Endothelial cell of umbilical vein (primary cell): ENCODE results near the gene FANCC. TPM values are rescaled to one million over a fixed set of nuclear protein-coding genes. Genes with fewer than 3 reads are reported as not detected.

Source experiments
- BruUV-seq: library from RNA; stranded (reverse); fragments of 400-500 nt; replicated peaks from 2 replicates; lab custom pipeline; 2021; lab: Mats Ljungman, UMichigan
- CTCF ChIA-PET: fragments of 300-600, 350-600 bp; sonication (Branson Sonifier 250); formaldehyde crosslinking; loops from one replicate; lab custom pipeline; 2021; ENCODE audit warnings: antibody characterized with exemption, inconsistent platforms; lab: Charles Lee
- POLR2A ChIA-PET: fragments of 300-600, 350-600 bp; sonication (Branson Sonifier 250); formaldehyde crosslinking; loops from one replicate; lab custom pipeline; 2021; ENCODE audit warnings: antibody characterized with exemption, inconsistent platforms; lab: Charles Lee
- DNase-seq: peaks from one replicate; pipeline ENCODE4 v3.0.0-alpha.2; 2011; ENCODE audit warnings: low read depth, low spot score
- FAIRE-seq: peaks from 2 replicates; lab custom pipeline; 2011; peaks lifted over from hg19 to GRCh38; lab: Jason Lieb, UNC
- H2AFZ ChIP-seq: 2 replicates; pipeline ENCODE4 v1.6.0; 2012; ENCODE audit warnings: low read depth, low read length, control low read depth, inconsistent platforms
- H3K27ac ChIP-seq: 2 replicates; pipeline ENCODE4 v1.5.1; 2011; ENCODE audit warnings: low read depth, mild to moderate bottlenecking, control low read depth, low read length, moderate library complexity; ENCODE audit not compliant: insufficient read depth
- H3K27me3 ChIP-seq, 2 experiments: 2 replicates each; pipeline versions ENCODE4 v1.6.0 to v1.6.1; 2011; ENCODE audit warnings: low read length in 2 of 2, mixed read lengths in 1 of 2; ENCODE audit not compliant: control insufficient read depth in 2 of 2, insufficient read depth in 2 of 2
- H3K36me3 ChIP-seq, 2 experiments: 2 replicates in 1 of 2; 3 replicates in 1 of 2; pipeline ENCODE4 v1.5.1; 2011; ENCODE audit warnings: low read length in 2 of 2, mild to moderate bottlenecking in 1 of 2, moderate library complexity in 1 of 2; ENCODE audit not compliant: control insufficient read depth in 2 of 2, insufficient read depth in 2 of 2; ENCODE audit errors: extremely low read depth in 1 of 2
- H3K4me1 ChIP-seq: 3 replicates; pipeline ENCODE4 v1.5.1; 2011; ENCODE audit warnings: mild to moderate bottlenecking, low read length; ENCODE audit not compliant: control insufficient read depth, insufficient read depth; ENCODE audit errors: extremely low read depth
- H3K4me2 ChIP-seq: 2 replicates; pipeline ENCODE4 v1.6.1; 2011; ENCODE audit warnings: low read length, control low read depth, mixed read lengths; ENCODE audit not compliant: insufficient read depth
- H3K4me3 ChIP-seq, 3 experiments: fragments of 200-600 bp in 1 of 3; sonication (generic), shearing (Covaris generic) in 1 of 3; replicated peaks in 1 of 3; 2 replicates each; pipeline ENCODE4 v1.5.1; 2011 to 2016; ENCODE audit warnings: control low read depth in 3 of 3, low read length in 3 of 3, mild to moderate bottlenecking in 2 of 3, inconsistent platforms in 1 of 3, low read depth in 1 of 3, moderate library complexity in 1 of 3; ENCODE audit not compliant: insufficient read depth in 1 of 3
- H3K79me2 ChIP-seq: 2 replicates; pipeline ENCODE4 v1.6.0; 2012; ENCODE audit warnings: low read length, inconsistent platforms; ENCODE audit not compliant: control insufficient read depth, insufficient read depth
- H3K9ac ChIP-seq: replicated peaks from 2 replicates; pipeline ENCODE3; 2011; ENCODE audit warnings: low read length, control low read depth; ENCODE audit not compliant: insufficient read depth; ENCODE audit errors: extremely low read depth
- H3K9me1 ChIP-seq: replicated peaks from 3 replicates; pipeline ENCODE4 v1.6.0; 2011; ENCODE audit warnings: mild to moderate bottlenecking, low read length; ENCODE audit not compliant: control insufficient read depth, insufficient read depth; ENCODE audit errors: extremely low read depth
- H3K9me3 ChIP-seq: replicated peaks from 2 replicates; pipeline ENCODE4 v1.5.1; 2012; ENCODE audit warnings: low read length, inconsistent platforms; ENCODE audit not compliant: control insufficient read depth, insufficient read depth
- H4K20me1 ChIP-seq: replicated peaks from 2 replicates; pipeline ENCODE3; 2011; ENCODE audit warnings: mild to moderate bottlenecking, low read length; ENCODE audit not compliant: control insufficient read depth, insufficient read depth; ENCODE audit errors: extremely low read depth
- CTCF ChIP-seq, 2 donors: IDR thresholded peaks; 1 replicate in 1 of 2; 2 replicates in 1 of 2; pipeline ENCODE4 v1.5.1; 2011; ENCODE audit warnings: low read length in 2 of 2, mild to moderate bottlenecking in 2 of 2, moderate library complexity in 2 of 2, control low read depth in 1 of 2, inconsistent platforms in 1 of 2, low read depth in 1 of 2; ENCODE audit not compliant: insufficient read depth in 1 of 2; ENCODE audit errors: extremely low read depth in 1 of 2
- EZH2 ChIP-seq: IDR thresholded peaks from 2 replicates; pipeline ENCODE4 v1.6.1; 2012; ENCODE audit warnings: borderline replicate concordance, low read depth, mild to moderate bottlenecking, moderate library complexity, low read length, inconsistent platforms; ENCODE audit not compliant: severe bottlenecking
- FOS ChIP-seq: IDR thresholded peaks from 2 replicates; pipeline ENCODE4 v1.6.1; 2011; ENCODE audit warnings: mild to moderate bottlenecking, low read length, moderate library complexity, borderline replicate concordance; ENCODE audit not compliant: insufficient read depth
- GATA2 ChIP-seq: IDR thresholded peaks from 2 replicates; pipeline ENCODE4 v1.7.0; 2011; ENCODE audit warnings: low read depth, mild to moderate bottlenecking, moderate library complexity, mixed read lengths, low read length; ENCODE audit not compliant: insufficient read length, insufficient read depth
- JUN ChIP-seq: IDR thresholded peaks from 2 replicates; pipeline ENCODE4 v1.6.1; 2011; ENCODE audit warnings: borderline replicate concordance, low read depth; ENCODE audit not compliant: insufficient read length, insufficient read depth
- MAX ChIP-seq: IDR thresholded peaks from 2 replicates; pipeline ENCODE4 v1.6.1; 2011; ENCODE audit not compliant: insufficient read depth, insufficient read length
- MYC ChIP-seq: IDR thresholded peaks from one replicate; pipeline ENCODE4 v1.6.1; 2011; ENCODE audit warnings: mild to moderate bottlenecking, low read depth, low read length
- POLR2A ChIP-seq: IDR thresholded peaks from 2 replicates; pipeline ENCODE4 v1.6.1; 2012; ENCODE audit warnings: low read depth, mild to moderate bottlenecking, control low read depth, low read length
- POLR2AphosphoS5 ChIP-seq: IDR thresholded peaks from 2 replicates; pipeline ENCODE4 v1.6.1; 2012; ENCODE audit warnings: low read depth, mild to moderate bottlenecking, control low read depth, low read length, moderate library complexity; ENCODE audit not compliant: insufficient read depth
- dilution Hi-C: fragments of 300-500 bp; cut with MboI; formaldehyde crosslinking; loops from one replicate; pipeline ENCODE4 v1.15.0; 2019; ENCODE audit warnings: low sequenced_read_pairs; ENCODE audit not compliant: extremely low pct_ligation_motif_present
- intact Hi-C: fragments of 100-400 bp; cut with micrococcal nuclease; formaldehyde crosslinking; loops from one replicate; pipeline ENCODE4 v1.10.0; 2022
- polyA plus RNA-seq, 4 experiments: library from polyadenylated mRNA; depleted of rRNA in 3 of 4; stranded (reverse) in 3 of 4; unstranded in 1 of 4; fragments of >200 nt; gene quantifications; 2 replicates each; pipeline versions ENCODE4 v1.2.1 to v1.2.3, GENCODE V29; 2011 to 2012; ENCODE audit warnings: missing spikeins in 1 of 4
- total RNA-seq: library from RNA; stranded (reverse); gene quantifications from 2 replicates; pipeline ENCODE4 v1.2.3, GENCODE V29; 2021

The FANCC gene
- total and polyA plus RNA-seq, 2 donors (not counting 3 experiments of a cell fraction or from before 2014, with no cell fraction given), result 5.7 to 13.1 TPM

- BruUV-seq, result no TSS peak
- Histone ChIP-seq H3K9me1 (no peaks in the 10 kb centered on the region), H3K9me3 (no peaks in the 10 kb centered on the region), H3K9ac (no peak overlapping the region), H3K27ac (no peak overlapping the region), H3K4me2 (no peak overlapping the region), H3K36me3 (no peaks in the 10 kb centered on the region), H2AFZ (no peak overlapping the region), H4K20me1 (no peaks in the 10 kb centered on the region), H3K27me3 (peaks cover 16 to 23% of the 10 kb centered on the region in 2 experiments), H3K4me3 (no peak overlapping the region), H3K79me2 (no peaks in the 10 kb centered on the region), H3K4me1 (peaks cover 4% of the 10 kb centered on the region)
- ChIA-PET POLR2A (interaction anchor here (0.6 kb wide), 1 partner anchor 30 kb away, joined by 7 read pairs; no protein-coding TSS in a partner anchor), CTCF (no interaction called here)
- FAIRE-seq (no peak), DNase-seq (no peak)
- intact Hi-C loops (no loop called here), dilution Hi-C loops (no loop called here)
- no peak for TF ChIP-seq GATA2
- no peak for TF ChIP-seq EZH2
- no peak for TF ChIP-seq POLR2AphosphoS5
- TF ChIP-seq MAX, result no peak
- no peak for TF ChIP-seq POLR2A
- TF ChIP-seq FOS, result no peak
- no peak for TF ChIP-seq MYC
- TF ChIP-seq CTCF (IDR thresholded peaks at IDR 0.05; ENCODE audit: extremely low read depth in 1 of 2, insufficient read depth in 1 of 2, low read depth in 1 of 2, low read length in 2 of 2), result no peak
- TF ChIP-seq JUN, result no peak
These were observed 33.5 kb upstream of the FANCC start for GRCh38 chr9:95351051-95351450.
